Nephron (organoid): ENCODE results near the gene KIAA0040.

Experiments used
- H3K27ac Mint-ChIP-seq, 3 experiments: 2 replicates each; pipeline ENCODE4 v1.8.0; 2020; ENCODE audit warnings: mixed read lengths in 3 of 3, mild to moderate bottlenecking in 2 of 3, moderate library complexity in 1 of 3
- H3K27me3 Mint-ChIP-seq: 2 replicates; pipeline ENCODE4 v1.8.0; 2021; ENCODE audit warnings: low read depth, mild to moderate bottlenecking, moderate library complexity, mixed read lengths
- H3K36me3 Mint-ChIP-seq: 2 replicates; pipeline ENCODE4 v1.8.0; 2020; ENCODE audit warnings: low read depth, mixed read lengths
- H3K4me1 Mint-ChIP-seq: 2 replicates; pipeline ENCODE4 v1.8.0; 2020; ENCODE audit warnings: mixed read lengths
- H3K4me3 Mint-ChIP-seq, 3 experiments: 2 replicates each; pipeline ENCODE4 v1.8.0; 2020; ENCODE audit warnings: mild to moderate bottlenecking in 3 of 3, mixed read lengths in 3 of 3, moderate library complexity in 2 of 3
- H3K9me3 Mint-ChIP-seq: 2 replicates; pipeline ENCODE4 v1.8.0; 2020; ENCODE audit warnings: mixed read lengths
- TF ChIP-seq, protein P1 (sequence below), 3 experiments: fragments of 200-600 bp; sonication (generic); IDR thresholded peaks; one replicate each; pipeline ENCODE4 v1.5.0; 2021; ENCODE audit warnings: antibody characterized with exemption in 3 of 3; ENCODE audit not compliant: unreplicated experiment in 3 of 3

The KIAA0040 gene

DNA sequence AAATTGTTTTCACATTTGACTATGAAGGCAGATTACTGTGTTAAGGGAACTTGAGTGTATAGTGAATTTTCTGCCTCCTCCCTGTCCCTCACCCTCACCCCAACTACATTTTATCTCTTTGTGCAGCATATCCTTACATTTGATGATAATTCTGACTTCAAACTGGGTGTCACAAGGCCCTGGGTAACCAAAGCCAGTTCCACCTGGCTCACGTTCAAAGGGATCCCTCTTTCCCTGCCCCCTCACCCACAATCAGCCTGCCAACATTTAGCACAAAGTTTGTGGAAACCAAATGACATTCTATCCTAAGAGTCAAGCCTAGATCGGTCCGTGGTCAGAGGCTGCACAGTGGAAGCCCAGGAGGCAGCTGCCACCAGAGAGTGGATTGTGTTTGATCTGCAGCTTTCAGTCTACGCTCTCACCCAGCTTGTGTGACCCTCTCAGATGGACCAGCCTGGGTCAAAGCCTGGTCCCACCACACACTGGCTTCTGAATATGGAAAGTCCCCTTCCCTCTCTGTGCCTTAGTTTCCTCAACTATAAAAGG lies 10.3 kb downstream of the KIAA0040 start:
- TF ChIP-seq, protein P1, sequence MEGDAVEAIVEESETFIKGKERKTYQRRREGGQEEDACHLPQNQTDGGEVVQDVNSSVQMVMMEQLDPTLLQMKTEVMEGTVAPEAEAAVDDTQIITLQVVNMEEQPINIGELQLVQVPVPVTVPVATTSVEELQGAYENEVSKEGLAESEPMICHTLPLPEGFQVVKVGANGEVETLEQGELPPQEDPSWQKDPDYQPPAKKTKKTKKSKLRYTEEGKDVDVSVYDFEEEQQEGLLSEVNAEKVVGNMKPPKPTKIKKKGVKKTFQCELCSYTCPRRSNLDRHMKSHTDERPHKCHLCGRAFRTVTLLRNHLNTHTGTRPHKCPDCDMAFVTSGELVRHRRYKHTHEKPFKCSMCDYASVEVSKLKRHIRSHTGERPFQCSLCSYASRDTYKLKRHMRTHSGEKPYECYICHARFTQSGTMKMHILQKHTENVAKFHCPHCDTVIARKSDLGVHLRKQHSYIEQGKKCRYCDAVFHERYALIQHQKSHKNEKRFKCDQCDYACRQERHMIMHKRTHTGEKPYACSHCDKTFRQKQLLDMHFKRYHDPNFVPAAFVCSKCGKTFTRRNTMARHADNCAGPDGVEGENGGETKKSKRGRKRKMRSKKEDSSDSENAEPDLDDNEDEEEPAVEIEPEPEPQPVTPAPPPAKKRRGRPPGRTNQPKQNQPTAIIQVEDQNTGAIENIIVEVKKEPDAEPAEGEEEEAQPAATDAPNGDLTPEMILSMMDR (IDR thresholded peaks at IDR 0.05; ENCODE audit: unreplicated experiment in 3 of 3) = no peak
- Mint-ChIP-seq H3K36me3 (no peaks in the 10 kb centered on the region), H3K4me3 (no peak overlapping the region)

DNA sequence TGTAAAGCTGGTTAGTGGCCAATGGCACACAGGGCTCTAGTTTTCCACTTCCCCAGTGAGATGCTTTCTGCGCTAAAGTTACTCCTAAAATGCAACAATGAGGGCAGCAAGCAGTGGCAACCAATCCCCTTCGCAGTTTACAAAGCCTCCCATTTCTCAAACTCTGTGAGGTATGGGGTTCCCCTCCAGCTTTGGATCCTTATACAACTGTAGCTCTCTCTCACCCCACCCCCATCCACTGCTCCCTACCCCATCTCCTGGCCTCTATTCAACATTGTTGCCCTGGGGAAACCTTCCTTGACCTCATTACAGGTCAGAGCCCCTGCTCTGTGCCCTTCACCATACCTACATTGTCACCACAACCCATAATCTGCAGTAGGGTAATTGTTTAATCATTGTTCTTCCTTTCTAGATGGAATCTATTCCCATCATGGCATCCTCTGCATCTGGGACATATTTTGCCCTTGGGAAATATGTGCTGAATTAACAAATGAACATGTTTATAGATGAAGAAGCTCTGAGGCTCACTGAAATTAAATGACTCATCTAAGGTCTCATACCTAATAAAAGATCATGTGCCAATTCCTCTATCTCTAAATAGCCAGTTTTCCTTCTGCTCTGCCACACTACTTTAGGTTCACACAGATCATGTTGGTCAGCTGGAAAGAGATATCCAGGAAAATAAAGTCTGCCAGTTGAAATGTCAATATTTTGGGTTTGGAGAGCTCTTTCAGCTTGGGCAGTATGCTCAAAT lies 12.6 kb downstream of the KIAA0040 start:
- H3K36me3 Mint-ChIP-seq = no peaks in the 10 kb centered on the region
- H3K9me3 Mint-ChIP-seq = no peaks in the 10 kb centered on the region
- H3K27me3 Mint-ChIP-seq = peaks cover 20% of the 10 kb centered on the region
- no peak overlapping the region for H3K27ac Mint-ChIP-seq
- TF ChIP-seq, protein P1 (IDR thresholded peaks at IDR 0.05; ENCODE audit: unreplicated experiment in 3 of 3) = no peak
- no peaks in the 10 kb centered on the region for H3K4me1 Mint-ChIP-seq
- no peak overlapping the region for H3K4me3 Mint-ChIP-seq

More for the DNA sequence above, 10.3 kb downstream of the KIAA0040 start:
- no peak overlapping the region for H3K27ac Mint-ChIP-seq
- H3K4me1 Mint-ChIP-seq = no peaks in the 10 kb centered on the region
- no peaks in the 10 kb centered on the region for H3K9me3 Mint-ChIP-seq
- H3K27me3 Mint-ChIP-seq = peaks cover 35% of the 10 kb centered on the region

- H3K27ac Mint-ChIP-seq = peak overlapping the region in 1 of 3 experiments; percentile 53
- no peaks in the 10 kb centered on the region for H3K9me3 Mint-ChIP-seq
- peaks cover 16% of the 10 kb centered on the region for H3K27me3 Mint-ChIP-seq
- no peaks in the 10 kb centered on the region for H3K36me3 Mint-ChIP-seq
- no peaks in the 10 kb centered on the region for H3K4me1 Mint-ChIP-seq
- H3K4me3 Mint-ChIP-seq = no peak overlapping the region
- TF ChIP-seq, protein P1 (IDR thresholded peaks at IDR 0.05; ENCODE audit: unreplicated experiment in 3 of 3) = no peak
These were observed 14.1 kb downstream of the KIAA0040 start for GRCh38 chr1:175178456-175178855.

DNA sequence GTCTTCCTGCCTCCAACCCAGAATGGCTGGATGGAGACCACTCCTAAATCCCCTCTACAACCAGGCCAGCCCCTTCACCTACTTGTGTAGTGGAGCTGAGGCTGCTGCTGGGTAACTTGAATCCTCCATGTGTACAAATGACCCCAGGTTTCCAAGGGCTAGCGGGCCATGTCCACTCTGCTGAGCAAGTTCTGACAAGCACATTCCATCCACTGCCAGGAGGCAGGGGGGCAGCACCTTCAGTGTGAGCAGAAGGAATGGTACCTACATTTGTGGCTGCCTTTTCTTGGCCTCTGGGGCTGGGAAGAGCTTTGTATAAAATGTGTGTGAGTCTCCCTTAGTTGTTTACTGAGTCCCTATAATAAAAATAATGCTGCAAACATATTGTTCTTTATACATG lies 14.5 kb downstream of the KIAA0040 start:
- H3K36me3 Mint-ChIP-seq = no peaks in the 10 kb centered on the region
- H3K27me3 Mint-ChIP-seq = peaks cover 16% of the 10 kb centered on the region
- H3K4me3 Mint-ChIP-seq = no peak overlapping the region
- H3K27ac Mint-ChIP-seq = peak overlapping the region in 1 of 3 experiments; percentile 53
- TF ChIP-seq, protein P1 (IDR thresholded peaks at IDR 0.05; ENCODE audit: unreplicated experiment in 3 of 3) = no peak
- no peaks in the 10 kb centered on the region for H3K4me1 Mint-ChIP-seq
- H3K9me3 Mint-ChIP-seq = no peaks in the 10 kb centered on the region

DNA sequence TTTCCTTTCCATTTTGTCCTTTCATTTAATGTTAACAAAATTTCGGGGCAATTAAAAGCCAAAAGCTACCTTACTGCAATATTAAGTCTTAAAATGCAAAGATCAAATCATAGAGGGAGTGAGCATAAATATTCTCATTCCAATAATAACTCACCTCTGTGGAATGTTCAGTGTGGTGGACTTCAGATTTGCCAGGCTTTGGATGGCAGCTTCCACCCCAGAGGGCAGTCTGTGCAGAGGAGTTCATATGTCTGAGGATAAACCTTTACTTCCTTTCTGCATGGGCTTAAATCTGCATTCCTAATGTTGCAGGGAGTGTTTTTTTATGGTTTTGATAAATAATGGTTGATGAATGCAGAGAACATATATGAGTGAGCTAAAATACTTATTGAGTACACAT lies 16.3 kb downstream of the KIAA0040 start:
- Mint-ChIP-seq H3K36me3 (no peaks in the 10 kb centered on the region), H3K27me3 (peaks cover 9% of the 10 kb centered on the region), H3K4me3 (no peak overlapping the region), H3K4me1 (no peaks in the 10 kb centered on the region), H3K9me3 (no peaks in the 10 kb centered on the region), H3K27ac (peak overlapping the region in 1 of 3 experiments; percentile 30)
- TF ChIP-seq, protein P1 (IDR thresholded peaks at IDR 0.05; ENCODE audit: unreplicated experiment in 3 of 3) = no peak
